Ishikawa (cell line): ENCODE results near the gene LYG2.

Experiments used
- EP300 ChIP-seq: IDR thresholded peaks from 2 replicates; pipeline ENCODE4 v1.6.1; 2012; ENCODE audit warnings: borderline replicate concordance
- NFIC ChIP-seq: IDR thresholded peaks from 2 replicates; pipeline ENCODE4 v1.6.1; 2012
- TAF1 ChIP-seq: IDR thresholded peaks from 2 replicates; pipeline ENCODE4 v1.6.1; 2012; ENCODE audit warnings: low read depth, mild to moderate bottlenecking
- TEAD4 ChIP-seq: IDR thresholded peaks from 2 replicates; pipeline ENCODE4 v1.6.1; 2012
- YY1 ChIP-seq: IDR thresholded peaks from 2 replicates; pipeline ENCODE4 v1.6.1; 2012; ENCODE audit warnings: low read depth
- TF ChIP-seq, protein P1 (sequence below): IDR thresholded peaks from 2 replicates; pipeline ENCODE4 v1.6.1; 2012

DNA sequence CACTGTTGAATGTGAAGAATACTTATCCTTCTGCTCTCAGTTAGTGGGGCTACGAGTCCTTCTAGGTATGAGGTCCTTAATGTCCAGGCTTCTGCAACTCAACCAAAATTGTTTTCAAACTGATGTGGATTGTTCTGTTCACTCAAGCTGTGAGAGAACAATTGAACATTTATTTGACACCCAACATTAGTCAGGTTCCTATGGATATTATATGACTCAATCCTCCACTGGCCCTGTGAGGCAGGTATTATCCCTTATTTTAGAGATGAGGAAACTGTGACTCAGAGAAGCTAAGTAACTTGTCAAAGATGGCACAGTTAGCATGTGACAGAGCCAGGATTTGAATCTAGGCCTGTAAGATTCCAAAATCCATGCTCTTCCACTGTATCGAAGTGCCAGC, 1.2 kb upstream of the LYG2 start:
- TF ChIP-seq YY1 (no peak), NFIC (no peak), EP300 (peak; percentile 67; the same call in 1 of the 2 replicates), TAF1 (no peak), TEAD4 (peak; percentile 51; the same call in 1 of the 2 replicates)
- TF ChIP-seq, protein P1, sequence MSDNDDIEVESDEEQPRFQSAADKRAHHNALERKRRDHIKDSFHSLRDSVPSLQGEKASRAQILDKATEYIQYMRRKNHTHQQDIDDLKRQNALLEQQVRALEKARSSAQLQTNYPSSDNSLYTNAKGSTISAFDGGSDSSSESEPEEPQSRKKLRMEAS, result no peak
